K562 (cell line): ENCODE measurements around the gene SIK3. TPM values are rescaled to one million over a fixed set of nuclear protein-coding genes. Genes with fewer than 3 reads are reported as not detected.

Experiments used
- ERF ChIP-seq: fragments of 450-650 bp; formaldehyde crosslinking; IDR thresholded peaks from 2 replicates; pipeline ENCODE4 v1.4.0; 2020; ENCODE audit warnings: mild to moderate bottlenecking, mixed read lengths
- GTF2A2 ChIP-seq: IDR thresholded peaks from 2 replicates; pipeline ENCODE4 v1.6.1; 2016; ENCODE audit warnings: mild to moderate bottlenecking, missing genetic modification characterization, missing compliant biosample characterization
- MED1 ChIP-seq: sonication (generic); formaldehyde crosslinking; IDR thresholded peaks from 2 replicates; pipeline ENCODE4 v1.8.1; 2023; ENCODE audit warnings: missing genetic modification reagents, borderline replicate concordance
- NR4A1 ChIP-seq, 2 experiments: fragments of 250-450 bp in 1 of 2; fragments of 450-650 bp in 1 of 2; sonication (Bioruptor Pico) in 1 of 2; IDR thresholded peaks; 2 replicates each; pipeline versions ENCODE4 v1.4.0 to v1.6.1; 2016 to 2020; ENCODE audit warnings: mild to moderate bottlenecking in 2 of 2, missing compliant biosample characterization in 1 of 2, missing genetic modification characterization in 1 of 2, moderate library complexity in 1 of 2
- PTBP1 ChIP-seq: fragments of 200-400 bp; formaldehyde crosslinking; IDR thresholded peaks from 2 replicates; pipeline ENCODE4 v1.6.1; 2017; ENCODE audit warnings: low read depth, low read length
- ZNF224 ChIP-seq: sonication (generic); formaldehyde crosslinking; IDR thresholded peaks from 2 replicates; pipeline ENCODE4 v1.8.0; 2022; ENCODE audit warnings: mild to moderate bottlenecking, missing genetic modification reagents
- ZNF57 ChIP-seq: fragments of 450-650 bp; formaldehyde crosslinking; IDR thresholded peaks from 2 replicates; pipeline ENCODE4 v1.4.0; 2020; ENCODE audit warnings: mild to moderate bottlenecking, moderate library complexity
- ZNF76 ChIP-seq: fragments of 250-450 bp; sonication (Bioruptor Pico); IDR thresholded peaks from 2 replicates; pipeline ENCODE4 v1.4.0; 2020; ENCODE audit warnings: mild to moderate bottlenecking, moderate library complexity, borderline replicate concordance
- polyA plus RNA-seq, 8 experiments: library from polyadenylated mRNA; depleted of rRNA in 4 of 8; stranded (reverse) in 5 of 8; unstranded in 3 of 8; fragments of >200 nt; fragmentation: Nextera tagmentation in 2 of 8; fragmentation: Illumina TruSeq in 1 of 8; extraction: Ambion mirVana in 2 of 8; extraction: Trizol in 1 of 8; gene quantifications; 2 replicates each; pipeline versions ENCODE4 v1.2.1 to v1.2.3, GENCODE V29; 2011 to 2014; ENCODE audit warnings: inconsistent platforms in 1 of 8, missing spikeins in 1 of 8
- total RNA-seq, 7 experiments: library from RNA; depleted of rRNA in 6 of 7; stranded (reverse); fragments of >200 nt in 6 of 7; fragmentation: Illumina TruSeq in 2 of 7; extraction: Trizol in 2 of 7; gene quantifications; 2 replicates each; pipeline versions ENCODE4 v1.2.1 to v1.2.3, GENCODE V29; 2011 to 2021; ENCODE audit warnings: low replicate concordance in 1 of 7
- TF ChIP-seq, protein P1 (sequence below), 2 experiments: fragments of 450-650 bp; IDR thresholded peaks; 2 replicates each; pipeline ENCODE4 v1.6.1; 2016; ENCODE audit warnings: mild to moderate bottlenecking in 2 of 2, borderline replicate concordance in 1 of 2, low read depth in 1 of 2, moderate library complexity in 1 of 2
- TF ChIP-seq, protein P2 (sequence below), 3 experiments: IDR thresholded peaks in 2 of 3; conservative IDR thresholded peaks in 1 of 3; 2 replicates each; pipeline ENCODE4 v1.5.1; 2011 to 2012; ENCODE audit warnings: low read length in 3 of 3, mild to moderate bottlenecking in 3 of 3, control low read depth in 2 of 3, improper control_type of control experiment in 1 of 3, inconsistent platforms in 1 of 3, low read depth in 1 of 3, mixed read lengths in 1 of 3, moderate library complexity in 1 of 3; ENCODE audit not compliant: insufficient read depth in 2 of 3
- TF ChIP-seq, protein P3 (sequence below): sonication (generic); formaldehyde crosslinking; IDR thresholded peaks from 2 replicates; pipeline ENCODE4 v1.8.0; 2022; ENCODE audit warnings: mild to moderate bottlenecking, missing genetic modification reagents
- TF ChIP-seq, protein P4 (sequence below), 2 experiments: fragments of 250-450 bp in 1 of 2; fragments of 450-650 bp in 1 of 2; sonication (Bioruptor Pico) in 1 of 2; IDR thresholded peaks; 2 replicates each; pipeline versions ENCODE4 v1.6.1 to v1.8.0; 2016 to 2021; ENCODE audit warnings: mild to moderate bottlenecking in 2 of 2, moderate library complexity in 2 of 2, missing compliant biosample characterization in 1 of 2, missing genetic modification characterization in 1 of 2

Gene SIK3
- total and polyA plus RNA-seq, 9 of the 15 experiments (the other 6 are each of a cell fraction or from before 2014, with no cell fraction given): 1.6 to 21.6 (median 8.0) TPM

DNA sequence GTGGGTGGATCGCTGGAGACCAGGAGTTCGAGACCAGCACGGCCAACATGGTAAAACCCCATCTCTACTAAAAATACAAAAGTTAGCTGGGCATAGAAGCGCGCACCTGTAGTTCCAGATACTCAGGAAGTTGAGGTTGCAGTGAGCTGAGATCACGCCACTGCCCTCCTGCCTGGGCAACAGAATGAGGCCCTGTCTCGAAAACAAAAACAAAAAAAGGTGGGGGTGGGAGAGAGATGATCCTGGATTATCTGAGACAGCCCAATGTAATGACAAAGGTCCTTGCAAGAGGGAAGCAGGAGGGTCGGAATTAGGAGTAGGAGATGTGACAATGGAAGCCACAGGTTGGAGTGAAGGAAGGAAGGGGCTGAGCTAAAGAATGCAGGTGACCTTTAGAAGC lies 173.2 kb downstream of the SIK3 start (continued):
- TF ChIP-seq ERF (CRISPR knock-in tag): no peak
- TF ChIP-seq, protein P1, sequence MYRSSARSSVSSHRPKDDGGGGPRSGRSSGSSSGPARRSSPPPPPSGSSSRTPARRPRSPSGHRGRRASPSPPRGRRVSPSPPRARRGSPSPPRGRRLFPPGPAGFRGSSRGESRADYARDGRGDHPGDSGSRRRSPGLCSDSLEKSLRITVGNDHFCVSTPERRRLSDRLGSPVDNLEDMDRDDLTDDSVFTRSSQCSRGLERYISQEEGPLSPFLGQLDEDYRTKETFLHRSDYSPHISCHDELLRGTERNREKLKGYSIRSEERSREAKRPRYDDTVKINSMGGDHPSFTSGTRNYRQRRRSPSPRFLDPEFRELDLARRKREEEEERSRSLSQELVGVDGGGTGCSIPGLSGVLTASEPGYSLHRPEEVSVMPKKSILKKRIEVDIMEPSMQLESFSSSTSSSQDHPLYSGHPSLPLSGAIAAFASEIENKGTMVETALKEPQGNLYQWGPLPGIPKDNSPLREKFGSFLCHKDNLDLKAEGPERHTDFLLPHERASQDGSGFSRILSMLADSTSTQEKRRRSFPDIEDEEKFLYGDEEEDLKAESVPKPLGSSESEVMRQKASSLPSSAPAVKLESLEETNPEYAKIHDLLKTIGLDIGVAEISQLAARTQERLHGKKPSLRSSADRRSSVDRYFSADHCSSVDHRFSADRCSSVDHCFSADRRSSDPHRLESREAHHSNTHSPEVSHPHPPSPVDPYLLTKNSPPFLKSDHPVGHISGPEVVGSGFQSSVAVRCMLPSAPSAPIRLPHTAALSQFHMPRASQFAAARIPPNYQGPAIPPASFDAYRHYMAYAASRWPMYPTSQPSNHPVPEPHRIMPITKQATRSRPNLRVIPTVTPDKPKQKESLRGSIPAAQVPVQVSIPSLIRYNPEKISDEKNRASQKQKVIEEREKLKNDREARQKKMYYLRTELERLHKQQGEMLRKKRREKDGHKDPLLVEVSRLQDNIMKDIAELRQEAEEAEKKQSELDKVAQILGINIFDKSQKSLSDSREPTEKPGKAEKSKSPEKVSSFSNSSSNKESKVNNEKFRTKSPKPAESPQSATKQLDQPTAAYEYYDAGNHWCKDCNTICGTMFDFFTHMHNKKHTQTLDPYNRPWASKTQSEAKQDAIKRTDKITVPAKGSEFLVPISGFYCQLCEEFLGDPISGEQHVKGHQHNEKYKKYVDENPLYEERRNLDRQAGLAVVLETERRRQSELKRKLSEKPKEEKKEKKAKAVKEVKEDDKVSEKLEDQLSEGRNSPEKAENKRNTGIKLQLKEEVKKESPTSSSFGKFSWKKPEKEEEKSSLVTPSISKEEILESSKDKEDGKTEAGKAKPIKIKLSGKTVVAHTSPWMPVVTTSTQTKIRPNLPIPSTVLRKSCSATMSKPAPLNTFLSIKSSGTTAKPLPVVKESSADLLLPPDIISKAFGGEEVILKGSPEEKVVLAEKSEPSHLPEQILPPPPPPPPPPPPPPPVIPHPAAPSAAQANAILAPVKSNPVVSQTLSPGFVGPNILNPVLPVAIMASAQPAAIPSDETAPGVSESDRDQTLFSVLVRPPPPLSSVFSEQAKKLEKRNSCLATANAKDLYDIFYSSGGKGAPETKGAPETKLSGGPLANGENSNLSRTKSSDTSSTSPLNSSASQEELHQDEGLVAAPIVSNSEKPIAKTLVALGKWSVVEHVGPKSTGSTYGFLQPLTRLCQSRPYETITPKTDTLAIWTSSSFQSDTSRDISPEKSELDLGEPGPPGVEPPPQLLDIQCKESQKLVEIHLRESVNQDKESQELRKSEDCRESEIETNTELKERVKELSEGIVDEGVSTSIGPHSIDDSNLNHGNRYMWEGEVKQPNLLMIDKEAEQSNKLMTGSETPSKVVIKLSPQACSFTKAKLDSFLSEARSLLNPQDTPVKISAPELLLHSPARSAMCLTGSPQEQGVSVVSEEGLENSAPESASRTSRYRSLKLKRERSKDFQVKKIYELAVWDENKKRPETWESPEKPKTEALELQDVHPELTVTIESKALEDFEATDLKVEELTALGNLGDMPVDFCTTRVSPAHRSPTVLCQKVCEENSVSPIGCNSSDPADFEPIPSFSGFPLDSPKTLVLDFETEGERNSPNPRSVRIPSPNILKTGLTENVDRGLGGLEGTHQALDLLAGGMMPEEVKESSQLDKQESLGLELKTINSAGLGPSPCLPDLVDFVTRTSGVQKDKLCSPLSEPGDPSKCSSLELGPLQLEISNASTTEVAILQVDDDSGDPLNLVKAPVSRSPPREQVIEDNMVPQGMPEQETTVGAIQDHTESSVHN (IDR thresholded peaks at IDR 0.05; ENCODE audit: borderline replicate concordance in 1 of 2, low read depth in 1 of 2): no peak
- TF ChIP-seq, protein P2, sequence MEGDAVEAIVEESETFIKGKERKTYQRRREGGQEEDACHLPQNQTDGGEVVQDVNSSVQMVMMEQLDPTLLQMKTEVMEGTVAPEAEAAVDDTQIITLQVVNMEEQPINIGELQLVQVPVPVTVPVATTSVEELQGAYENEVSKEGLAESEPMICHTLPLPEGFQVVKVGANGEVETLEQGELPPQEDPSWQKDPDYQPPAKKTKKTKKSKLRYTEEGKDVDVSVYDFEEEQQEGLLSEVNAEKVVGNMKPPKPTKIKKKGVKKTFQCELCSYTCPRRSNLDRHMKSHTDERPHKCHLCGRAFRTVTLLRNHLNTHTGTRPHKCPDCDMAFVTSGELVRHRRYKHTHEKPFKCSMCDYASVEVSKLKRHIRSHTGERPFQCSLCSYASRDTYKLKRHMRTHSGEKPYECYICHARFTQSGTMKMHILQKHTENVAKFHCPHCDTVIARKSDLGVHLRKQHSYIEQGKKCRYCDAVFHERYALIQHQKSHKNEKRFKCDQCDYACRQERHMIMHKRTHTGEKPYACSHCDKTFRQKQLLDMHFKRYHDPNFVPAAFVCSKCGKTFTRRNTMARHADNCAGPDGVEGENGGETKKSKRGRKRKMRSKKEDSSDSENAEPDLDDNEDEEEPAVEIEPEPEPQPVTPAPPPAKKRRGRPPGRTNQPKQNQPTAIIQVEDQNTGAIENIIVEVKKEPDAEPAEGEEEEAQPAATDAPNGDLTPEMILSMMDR (IDR thresholded peaks at IDR 0.05 in 2 of 3, conservative IDR thresholded peaks at IDR 0.05 in 1 of 3; ENCODE audit: insufficient read depth in 2 of 3, low read depth in 1 of 3, low read length in 3 of 3): no peak
- TF ChIP-seq MED1: no peak
- TF ChIP-seq ZNF57 (CRISPR knock-in tag): no peak
- no peak for TF ChIP-seq PTBP1
- TF ChIP-seq, protein P3, sequence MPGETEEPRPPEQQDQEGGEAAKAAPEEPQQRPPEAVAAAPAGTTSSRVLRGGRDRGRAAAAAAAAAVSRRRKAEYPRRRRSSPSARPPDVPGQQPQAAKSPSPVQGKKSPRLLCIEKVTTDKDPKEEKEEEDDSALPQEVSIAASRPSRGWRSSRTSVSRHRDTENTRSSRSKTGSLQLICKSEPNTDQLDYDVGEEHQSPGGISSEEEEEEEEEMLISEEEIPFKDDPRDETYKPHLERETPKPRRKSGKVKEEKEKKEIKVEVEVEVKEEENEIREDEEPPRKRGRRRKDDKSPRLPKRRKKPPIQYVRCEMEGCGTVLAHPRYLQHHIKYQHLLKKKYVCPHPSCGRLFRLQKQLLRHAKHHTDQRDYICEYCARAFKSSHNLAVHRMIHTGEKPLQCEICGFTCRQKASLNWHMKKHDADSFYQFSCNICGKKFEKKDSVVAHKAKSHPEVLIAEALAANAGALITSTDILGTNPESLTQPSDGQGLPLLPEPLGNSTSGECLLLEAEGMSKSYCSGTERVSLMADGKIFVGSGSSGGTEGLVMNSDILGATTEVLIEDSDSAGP: no peak
- TF ChIP-seq, protein P4, sequence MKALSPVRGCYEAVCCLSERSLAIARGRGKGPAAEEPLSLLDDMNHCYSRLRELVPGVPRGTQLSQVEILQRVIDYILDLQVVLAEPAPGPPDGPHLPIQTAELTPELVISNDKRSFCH (CRISPR knock-in tag; IDR thresholded peaks at IDR 0.05): no peak
- TF ChIP-seq, protein P4 (tag; IDR thresholded peaks at IDR 0.05): no peak
- no peak for TF ChIP-seq GTF2A2 (tag)
- TF ChIP-seq NR4A1 (CRISPR knock-in tag; IDR thresholded peaks at IDR 0.05): no peak
- TF ChIP-seq NR4A1 (tag; IDR thresholded peaks at IDR 0.05): no peak
- no peak for TF ChIP-seq ZNF224 (CRISPR knock-in tag)
- TF ChIP-seq ZNF76 (CRISPR knock-in tag): no peak
